ENCODE results near the gene ANKRD50.

DNA sequence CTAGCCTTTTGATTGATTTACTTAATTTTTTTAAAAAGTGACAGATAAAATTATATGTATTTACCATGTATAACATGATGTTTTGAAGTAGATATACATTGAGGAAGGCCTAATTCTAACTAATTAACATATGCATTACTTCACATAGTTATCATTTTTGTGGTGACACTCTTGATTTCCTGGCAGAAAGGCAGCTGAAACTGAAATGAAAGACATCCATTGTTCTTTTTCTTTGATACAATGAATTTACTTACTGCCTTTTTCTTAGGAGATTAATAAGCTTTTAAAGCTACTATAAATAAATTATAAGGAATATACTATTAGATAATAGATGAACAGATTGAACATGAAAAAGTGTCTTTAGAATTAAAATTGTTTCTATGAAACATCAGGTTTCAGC is 26.7 kb downstream of the ANKRD50 start:
- TF ChIP-seq POLR2A (IDR thresholded peaks at IDR 0.05; ENCODE audit: low read depth, low read length) (no peak), POLR2AphosphoS5 (IDR thresholded peaks at IDR 0.05; ENCODE audit: low read depth, low read length) (no peak), PAX5 (IDR thresholded peaks at IDR 0.05; ENCODE audit: insufficient read depth, low read length, severe bottlenecking) (no peak), TAF1 (IDR thresholded peaks at IDR 0.05; ENCODE audit: low read depth, low read length) (no peak), SPI1 (IDR thresholded peaks at IDR 0.05; ENCODE audit: low read depth, low read length) (no peak), POU2F2 (IDR thresholded peaks at IDR 0.05; ENCODE audit: low read depth, low read length) (no peak)

All from GM12891 (cell line).